ENCODE data around the gene DACT2. TPM values are rescaled to one million over a fixed set of nuclear protein-coding genes. Genes with fewer than 3 reads are reported as not detected.

DACT2 gene
- total RNA-seq, 2 donors from 2014 or later = 4.9 to 5.4 TPM

DNA sequence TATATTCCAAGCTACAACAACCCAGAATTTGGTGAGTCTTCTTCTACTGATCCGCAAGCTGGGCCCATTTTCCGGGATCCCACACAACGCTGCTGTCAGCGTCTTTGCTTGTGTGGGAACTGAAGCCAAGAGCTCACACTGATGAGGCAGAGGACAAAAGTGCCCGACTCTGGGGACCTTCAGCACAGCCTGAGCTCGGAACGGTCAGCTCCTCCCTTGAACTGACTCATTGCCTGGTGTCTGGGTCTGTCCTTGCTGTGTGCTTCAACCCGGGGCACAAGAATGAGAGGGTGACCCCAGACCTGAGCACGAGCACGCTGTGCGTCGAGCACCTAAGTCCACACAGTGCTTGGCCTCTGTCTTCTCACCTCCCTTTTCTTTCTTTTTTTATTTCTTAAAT, 33.5 kb downstream of the DACT2 start:
- Histone ChIP-seq H3K4me3 (no peak overlapping the region), H3K9me3 (no peaks in the 10 kb centered on the region), H3K27ac (no peak overlapping the region), H3K4me1 (no peaks in the 10 kb centered on the region), H3K36me3 (replicated peaks in 1 of 2; ENCODE audit: insufficient read depth in 1 of 2, low read depth in 2 of 2) (no peaks in the 10 kb centered on the region), H3K27me3 (no peaks in the 10 kb centered on the region)
- DNase-seq (no peak), ATAC-seq (no peak)
- WGBS, 2 donors = 82 to 86% methylated on average over 12 of the region's 12 CpGs
- TF ChIP-seq, protein P1, sequence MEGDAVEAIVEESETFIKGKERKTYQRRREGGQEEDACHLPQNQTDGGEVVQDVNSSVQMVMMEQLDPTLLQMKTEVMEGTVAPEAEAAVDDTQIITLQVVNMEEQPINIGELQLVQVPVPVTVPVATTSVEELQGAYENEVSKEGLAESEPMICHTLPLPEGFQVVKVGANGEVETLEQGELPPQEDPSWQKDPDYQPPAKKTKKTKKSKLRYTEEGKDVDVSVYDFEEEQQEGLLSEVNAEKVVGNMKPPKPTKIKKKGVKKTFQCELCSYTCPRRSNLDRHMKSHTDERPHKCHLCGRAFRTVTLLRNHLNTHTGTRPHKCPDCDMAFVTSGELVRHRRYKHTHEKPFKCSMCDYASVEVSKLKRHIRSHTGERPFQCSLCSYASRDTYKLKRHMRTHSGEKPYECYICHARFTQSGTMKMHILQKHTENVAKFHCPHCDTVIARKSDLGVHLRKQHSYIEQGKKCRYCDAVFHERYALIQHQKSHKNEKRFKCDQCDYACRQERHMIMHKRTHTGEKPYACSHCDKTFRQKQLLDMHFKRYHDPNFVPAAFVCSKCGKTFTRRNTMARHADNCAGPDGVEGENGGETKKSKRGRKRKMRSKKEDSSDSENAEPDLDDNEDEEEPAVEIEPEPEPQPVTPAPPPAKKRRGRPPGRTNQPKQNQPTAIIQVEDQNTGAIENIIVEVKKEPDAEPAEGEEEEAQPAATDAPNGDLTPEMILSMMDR (IDR thresholded peaks at IDR 0.05) = no peak
- no peak for TF ChIP-seq POLR2A (IDR thresholded peaks at IDR 0.05)
- intact Hi-C loops (cut with DNase I) = no loop called here

DNA sequence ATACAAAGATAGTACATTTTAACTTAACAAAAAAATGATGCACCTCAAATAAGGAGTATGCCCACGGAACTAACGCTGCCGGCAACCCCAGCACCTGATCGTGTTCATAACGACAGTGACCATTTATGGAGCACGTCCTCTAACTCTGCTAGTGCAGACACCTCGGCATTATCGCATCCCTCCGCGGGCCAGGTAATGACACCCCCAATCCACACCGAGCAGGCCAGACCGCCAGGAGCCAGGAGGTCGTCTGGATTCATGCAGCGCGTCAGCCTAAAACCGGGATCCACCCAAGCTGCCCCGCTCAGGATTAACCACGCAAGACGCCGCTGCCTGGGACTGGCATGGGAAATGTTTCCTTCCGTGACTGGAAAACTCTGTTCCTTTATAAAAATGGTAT, 34.1 kb downstream of the DACT2 start:
- 95 to 96% methylated on average over 16 to 18 of the region's 21 CpGs for WGBS, 2 donors
- Histone ChIP-seq H3K9me3 (no peaks in the 10 kb centered on the region), H3K27me3 (no peaks in the 10 kb centered on the region), H3K27ac (no peak overlapping the region), H3K4me1 (no peaks in the 10 kb centered on the region), H3K36me3 (replicated peaks in 1 of 2; ENCODE audit: insufficient read depth in 1 of 2, low read depth in 2 of 2) (no peaks in the 10 kb centered on the region), H3K4me3 (no peak overlapping the region)
- ATAC-seq (no peak), DNase-seq (no peak)
- intact Hi-C loops (cut with DNase I) = no loop called here
- no peak for TF ChIP-seq POLR2A (IDR thresholded peaks at IDR 0.05)
- TF ChIP-seq, protein P1 (IDR thresholded peaks at IDR 0.05) = no peak

DNA sequence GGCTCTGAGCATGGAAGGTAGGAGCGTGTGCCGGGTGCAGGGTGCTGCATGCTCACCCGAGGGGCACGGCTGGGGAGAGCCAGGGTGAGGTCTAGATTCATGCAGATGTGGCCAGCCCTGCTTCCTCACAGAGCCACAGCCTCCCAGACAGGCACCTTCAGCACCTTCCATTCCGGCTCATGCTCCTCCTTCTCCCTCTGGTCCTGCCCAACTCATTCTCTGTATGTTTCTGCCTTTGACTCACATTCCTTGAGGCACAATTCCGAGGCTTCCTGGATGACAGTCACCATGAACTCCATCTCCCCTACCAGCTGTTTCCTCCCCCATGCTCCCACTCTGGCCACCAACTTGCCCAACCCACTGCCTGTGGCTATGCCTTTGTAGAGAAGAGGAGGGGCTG, 35.4 kb downstream of the DACT2 start:
- Histone ChIP-seq H3K4me3 (no peak overlapping the region), H3K27me3 (no peaks in the 10 kb centered on the region), H3K36me3 (replicated peaks in 1 of 2; ENCODE audit: insufficient read depth in 1 of 2, low read depth in 2 of 2) (no peaks in the 10 kb centered on the region), H3K27ac (no peak overlapping the region), H3K9me3 (no peaks in the 10 kb centered on the region), H3K4me1 (no peaks in the 10 kb centered on the region)
- no peak for ATAC-seq
- TF ChIP-seq, protein P1 (IDR thresholded peaks at IDR 0.05) = no peak
- no peak for TF ChIP-seq POLR2A (IDR thresholded peaks at IDR 0.05)
- no peak for DNase-seq
- WGBS, 2 donors = 84 to 94% methylated on average over 4 to 6 of the region's 6 CpGs
- intact Hi-C loops (cut with DNase I) = no loop called here

DNA sequence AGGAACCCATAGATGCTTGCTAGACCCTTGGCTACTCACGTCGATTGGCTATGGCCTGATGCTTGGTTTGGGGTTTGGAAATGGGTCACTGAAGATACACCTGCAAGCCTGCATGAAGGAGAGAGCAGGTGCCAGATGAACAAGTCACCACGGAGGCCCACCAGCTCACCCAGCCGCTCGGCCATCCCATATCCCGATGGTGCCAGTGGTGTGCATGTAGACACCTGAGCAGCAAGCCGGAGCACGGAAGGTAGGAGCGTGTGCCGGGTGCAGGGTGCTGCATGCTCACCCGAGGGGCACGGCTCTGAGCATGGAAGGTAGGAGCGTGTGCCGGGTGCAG, 35.9 kb downstream of the DACT2 start:
- 81 to 90% methylated on average over 4 to 13 of the region's 14 CpGs for WGBS, 2 donors
- no peaks in the 10 kb centered on the region for H3K27me3 ChIP-seq
- no peak for ATAC-seq

More for the DNA sequence above, 35.9 kb downstream of the DACT2 start:
- TF ChIP-seq, protein P1 (IDR thresholded peaks at IDR 0.05) = no peak
- no peak for TF ChIP-seq POLR2A (IDR thresholded peaks at IDR 0.05)
- H3K9me3 ChIP-seq = no peaks in the 10 kb centered on the region
- DNase-seq = no peak
- intact Hi-C loops (cut with DNase I) = no loop called here
- no peak overlapping the region for H3K4me3 ChIP-seq
- H3K27ac ChIP-seq = no peak overlapping the region
- no peaks in the 10 kb centered on the region for H3K36me3 ChIP-seq (replicated peaks in 1 of 2; ENCODE audit: insufficient read depth in 1 of 2, low read depth in 2 of 2)
- H3K4me1 ChIP-seq = no peaks in the 10 kb centered on the region

Measured in body of pancreas (tissue), 4 donors.